MM.1S (cell line): ENCODE results near the gene KYNU.

ENCODE experiments used
- EZH2 ChIP-seq: fragments of 300-600 bp; sonication (generic); optimal IDR thresholded peaks from 2 replicates; pipeline ENCODE3; 2017; ENCODE audit warnings: low read depth, mild to moderate bottlenecking, antibody characterized with exemption, low read length, mixed read lengths
- EZH2phosphoT487 ChIP-seq: fragments of 300-600 bp; sonication (generic); IDR thresholded peaks from 2 replicates; pipeline ENCODE4 v1.6.1; 2018; ENCODE audit warnings: antibody characterized with exemption, low read length
- TF ChIP-seq, protein P1 (sequence below): fragments of 300-600 bp; sonication (generic); IDR thresholded peaks from 2 replicates; pipeline ENCODE4 v1.5.1; 2016; ENCODE audit warnings: antibody characterized with exemption, low read length, mixed read lengths

DNA sequence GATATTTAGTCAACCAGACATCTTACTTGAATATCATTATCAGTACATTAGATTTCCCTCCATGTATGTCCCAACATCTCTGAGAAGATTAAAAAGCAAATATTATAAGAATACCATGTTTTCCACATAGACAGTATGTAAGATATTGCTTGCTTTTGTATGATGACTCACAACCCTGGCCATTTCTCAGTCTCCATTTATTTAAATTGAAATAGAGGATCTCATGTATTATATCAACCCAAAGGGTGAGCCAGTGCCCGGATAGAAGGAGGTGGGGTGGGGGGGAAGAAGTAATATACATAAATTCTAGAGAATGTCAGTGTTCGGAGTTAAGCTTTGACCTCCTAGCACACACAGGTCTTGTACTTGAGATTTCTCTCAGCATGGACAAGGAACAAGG, 109.6 kb downstream of the KYNU start:
- TF ChIP-seq, protein P1, sequence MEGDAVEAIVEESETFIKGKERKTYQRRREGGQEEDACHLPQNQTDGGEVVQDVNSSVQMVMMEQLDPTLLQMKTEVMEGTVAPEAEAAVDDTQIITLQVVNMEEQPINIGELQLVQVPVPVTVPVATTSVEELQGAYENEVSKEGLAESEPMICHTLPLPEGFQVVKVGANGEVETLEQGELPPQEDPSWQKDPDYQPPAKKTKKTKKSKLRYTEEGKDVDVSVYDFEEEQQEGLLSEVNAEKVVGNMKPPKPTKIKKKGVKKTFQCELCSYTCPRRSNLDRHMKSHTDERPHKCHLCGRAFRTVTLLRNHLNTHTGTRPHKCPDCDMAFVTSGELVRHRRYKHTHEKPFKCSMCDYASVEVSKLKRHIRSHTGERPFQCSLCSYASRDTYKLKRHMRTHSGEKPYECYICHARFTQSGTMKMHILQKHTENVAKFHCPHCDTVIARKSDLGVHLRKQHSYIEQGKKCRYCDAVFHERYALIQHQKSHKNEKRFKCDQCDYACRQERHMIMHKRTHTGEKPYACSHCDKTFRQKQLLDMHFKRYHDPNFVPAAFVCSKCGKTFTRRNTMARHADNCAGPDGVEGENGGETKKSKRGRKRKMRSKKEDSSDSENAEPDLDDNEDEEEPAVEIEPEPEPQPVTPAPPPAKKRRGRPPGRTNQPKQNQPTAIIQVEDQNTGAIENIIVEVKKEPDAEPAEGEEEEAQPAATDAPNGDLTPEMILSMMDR = no peak
- TF ChIP-seq EZH2phosphoT487 (no peak), EZH2 (no peak)
